ENCODE measurements around the gene TMEM178A.

DNA sequence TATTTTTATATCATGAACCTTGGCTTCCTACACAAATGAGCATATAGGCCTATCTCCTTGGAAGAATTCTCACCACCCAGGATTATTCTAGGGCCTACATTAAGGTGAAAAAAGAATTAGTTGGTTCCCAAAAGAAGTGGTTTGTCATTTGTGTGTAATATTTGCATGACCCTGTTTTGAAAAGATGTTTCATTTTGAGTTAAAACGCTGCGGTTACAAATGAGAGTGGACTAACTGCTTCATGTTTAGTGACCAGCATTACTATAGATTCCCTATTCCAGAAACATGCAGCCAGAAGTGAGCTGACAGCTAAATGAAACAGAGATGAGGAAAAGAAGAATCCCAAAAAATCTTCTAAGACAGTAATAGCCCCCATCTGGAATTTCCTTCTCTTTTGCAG lies 44.1 kb upstream of the TMEM178A start:
- TF ChIP-seq EZH2 (IDR thresholded peaks at IDR 0.05; ENCODE audit: insufficient read depth, poor library complexity, severe bottlenecking) (no peak), EZH2phosphoT487 (IDR thresholded peaks at IDR 0.05; ENCODE audit: insufficient read depth, low read depth) (no peak)

Measured in GM23248 (cell line).